Cerebellar nuclear complex (tissue), 1 donor: ENCODE results near the gene PPFIBP2.

Experiments used
- DNase-seq, 2 experiments: peaks; one replicate each; lab custom pipeline; 2025; lab: John Stamatoyannopoulos, UW

Gene PPFIBP2

GRCh38 chr11:7578276-7578955, 64.6 kb downstream of the PPFIBP2 start:
- no peak for DNase-seq

GRCh38 chr11:7579361-7579791, 65.6 kb downstream of the PPFIBP2 start:
- no peak for DNase-seq

GRCh38 chr11:7581021-7581590, 67.3 kb downstream of the PPFIBP2 start:
- no peak for DNase-seq

GRCh38 chr11:7582338-7582985, 68.7 kb downstream of the PPFIBP2 start:
- DNase-seq: no peak

- no peak for DNase-seq
Measured at GRCh38 chr11:7583248-7583647, 69.4 kb downstream of the PPFIBP2 start.

GRCh38 chr11:7584910-7585309, 71.1 kb downstream of the PPFIBP2 start:
- no peak for DNase-seq

- no peak for DNase-seq
Measured at GRCh38 chr11:7585816-7586215, 72.0 kb downstream of the PPFIBP2 start.

- DNase-seq: no peak
Measured at GRCh38 chr11:7586376-7586775, 72.6 kb downstream of the PPFIBP2 start.

- no peak for DNase-seq
Measured at GRCh38 chr11:7587712-7588111, 73.9 kb downstream of the PPFIBP2 start.

- DNase-seq: no peak
Measured at GRCh38 chr11:7589861-7590260, 76.1 kb downstream of the PPFIBP2 start.

- DNase-seq: no peak
Measured at GRCh38 chr11:7590529-7590928, 76.7 kb downstream of the PPFIBP2 start.

GRCh38 chr11:7591107-7591894, 77.5 kb downstream of the PPFIBP2 start:
- DNase-seq: no peak

- DNase-seq: no peak
Measured at GRCh38 chr11:7591987-7592386, 78.2 kb downstream of the PPFIBP2 start.

GRCh38 chr11:7592711-7593110, 78.9 kb downstream of the PPFIBP2 start:
- DNase-seq: no peak

- no peak for DNase-seq
Measured at GRCh38 chr11:7593481-7593880, 79.7 kb downstream of the PPFIBP2 start.

GRCh38 chr11:7595016-7595866, 81.4 kb downstream of the PPFIBP2 start:
- no peak for DNase-seq

GRCh38 chr11:7595951-7596350, 82.2 kb downstream of the PPFIBP2 start:
- DNase-seq: no peak

- no peak for DNase-seq
Measured at GRCh38 chr11:7596975-7597391, 83.2 kb downstream of the PPFIBP2 start.

GRCh38 chr11:7597620-7598019, 83.8 kb downstream of the PPFIBP2 start:
- no peak for DNase-seq

- DNase-seq: no peak
Measured at GRCh38 chr11:7599209-7599608, 85.4 kb downstream of the PPFIBP2 start.

- no peak for DNase-seq
Measured at GRCh38 chr11:7600205-7600775, 86.5 kb downstream of the PPFIBP2 start.
